ENCODE measurements around the gene MVB12B. TPM values are rescaled to one million over a fixed set of nuclear protein-coding genes. Genes with fewer than 3 reads are reported as not detected.

MVB12B gene
- total RNA-seq, 1 experiment from 2014 or later: 5.8 TPM

- Mint-ChIP-seq H3K27ac (no peak overlapping the region), H3K4me3 (no peak overlapping the region)
- H2AFZ ChIP-seq (ENCODE audit: low read length): no peak overlapping the region
These were observed 175.0 kb downstream of the MVB12B start for GRCh38 chr9:126501383-126502331.

More at GRCh38 chr9:126501383-126502331, 175.0 kb downstream of the MVB12B start:
- no peak overlapping the region for H3K9ac ChIP-seq (ENCODE audit: extremely low read depth, insufficient read length, low read length)
- no peak overlapping the region for H2BK12ac ChIP-seq (ENCODE audit: insufficient read length, low read depth, low read length)
- H3K23ac ChIP-seq (ENCODE audit: insufficient read length, low read depth, low read length): no peak overlapping the region
- H3K4me1 Mint-ChIP-seq: peaks cover 11 to 13% of the 10 kb centered on the region in 2 experiments
- no peak overlapping the region for H2BK20ac ChIP-seq (ENCODE audit: low read depth, low read length, poor library complexity, severe bottlenecking)
- H4K91ac ChIP-seq (ENCODE audit: insufficient read length, low read depth, low read length): no peak overlapping the region
- WGBS (ENCODE audit: extremely low coverage, insufficient read length, low lambda C conversion rate): no CpG with 5 or more reads among the region's 22 CpGs
- H3K9me3 Mint-ChIP-seq: no peaks in the 10 kb centered on the region
- H3K14ac ChIP-seq (ENCODE audit: insufficient read depth, low read length): no peak overlapping the region
- H3K79me1 ChIP-seq (ENCODE audit: insufficient read depth, low read depth, low read length, poor library complexity, severe bottlenecking): no peaks in the 10 kb centered on the region
- no peak overlapping the region for H3K4ac ChIP-seq (ENCODE audit: low read depth, low read length)
- H3K36me3 Mint-ChIP-seq (ENCODE audit: insufficient read depth in 1 of 3, low read depth in 3 of 3): no peaks in the 10 kb centered on the region
- no peak overlapping the region for H3K4me2 ChIP-seq (ENCODE audit: insufficient read depth, insufficient read length, low read length)
- no peak overlapping the region for H3K56ac ChIP-seq (ENCODE audit: insufficient read length, low read depth, low read length)
- H3K9me3 ChIP-seq (ENCODE audit: control insufficient read depth, low read depth, low read length): no peaks in the 10 kb centered on the region
- no peak overlapping the region for H3K18ac ChIP-seq (ENCODE audit: insufficient read length, low read depth, low read length)
- H2AK5ac ChIP-seq (ENCODE audit: insufficient read length, low read length): no peak overlapping the region
- H2BK120ac ChIP-seq (ENCODE audit: low read depth, low read length, poor library complexity, severe bottlenecking): no peak overlapping the region
- H3T11ph ChIP-seq (ENCODE audit: low read length): no peak overlapping the region
- no peaks in the 10 kb centered on the region for H3K27me3 ChIP-seq (ENCODE audit: insufficient read depth, low read length)
- TF ChIP-seq, protein P1, sequence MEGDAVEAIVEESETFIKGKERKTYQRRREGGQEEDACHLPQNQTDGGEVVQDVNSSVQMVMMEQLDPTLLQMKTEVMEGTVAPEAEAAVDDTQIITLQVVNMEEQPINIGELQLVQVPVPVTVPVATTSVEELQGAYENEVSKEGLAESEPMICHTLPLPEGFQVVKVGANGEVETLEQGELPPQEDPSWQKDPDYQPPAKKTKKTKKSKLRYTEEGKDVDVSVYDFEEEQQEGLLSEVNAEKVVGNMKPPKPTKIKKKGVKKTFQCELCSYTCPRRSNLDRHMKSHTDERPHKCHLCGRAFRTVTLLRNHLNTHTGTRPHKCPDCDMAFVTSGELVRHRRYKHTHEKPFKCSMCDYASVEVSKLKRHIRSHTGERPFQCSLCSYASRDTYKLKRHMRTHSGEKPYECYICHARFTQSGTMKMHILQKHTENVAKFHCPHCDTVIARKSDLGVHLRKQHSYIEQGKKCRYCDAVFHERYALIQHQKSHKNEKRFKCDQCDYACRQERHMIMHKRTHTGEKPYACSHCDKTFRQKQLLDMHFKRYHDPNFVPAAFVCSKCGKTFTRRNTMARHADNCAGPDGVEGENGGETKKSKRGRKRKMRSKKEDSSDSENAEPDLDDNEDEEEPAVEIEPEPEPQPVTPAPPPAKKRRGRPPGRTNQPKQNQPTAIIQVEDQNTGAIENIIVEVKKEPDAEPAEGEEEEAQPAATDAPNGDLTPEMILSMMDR (conservative IDR thresholded peaks at IDR 0.05): no peak; the same call in 1 of the 3 replicates
- DNase-seq: no peak
- H4K5ac ChIP-seq (ENCODE audit: insufficient read length, low read depth, low read length): no peak overlapping the region
- peaks cover 14% of the 10 kb centered on the region for H3K23me2 ChIP-seq (ENCODE audit: insufficient read length, low read depth, low read length, poor library complexity, severe bottlenecking)
- no peaks in the 10 kb centered on the region for H4K20me1 ChIP-seq (ENCODE audit: control insufficient read depth, insufficient read depth, insufficient read length)
- H3K4me1 ChIP-seq (ENCODE audit: insufficient read depth, low read length): no peaks in the 10 kb centered on the region
- no peak overlapping the region for H3K27ac ChIP-seq (ENCODE audit: insufficient read length, low read depth, low read length)
- no peak overlapping the region for H2BK15ac ChIP-seq (ENCODE audit: low read depth, low read length)
- H3K79me2 ChIP-seq (ENCODE audit: insufficient read depth, low read length): no peaks in the 10 kb centered on the region
- H2BK5ac ChIP-seq (ENCODE audit: insufficient read length, low read length): no peak overlapping the region
- peaks cover 26% of the 10 kb centered on the region for H3K27me3 Mint-ChIP-seq (ENCODE audit: low read depth)
- no peak overlapping the region for H4K8ac ChIP-seq (replicated peaks; ENCODE audit: insufficient read length, low read depth, low read length)
